GM23338 (cell line): ENCODE data around the gene DEK. TPM values are rescaled to one million over a fixed set of nuclear protein-coding genes. Genes with fewer than 3 reads are reported as not detected.

Experiments used
- ATAC-seq: fragments of 200-7000 bp; cut with Tn5 transposase; 3 replicates; pipeline ENCODE4 v1.9.1; 2020
- DNase-seq: peaks from one replicate; pipeline ENCODE4 v3.0.0-alpha.2; 2015; ENCODE audit warnings: low spot score
- H2AFZ ChIP-seq: fragments of 200-600 bp; sonication (generic); 2 replicates; pipeline ENCODE4 v1.8.0; 2016; ENCODE audit warnings: antibody characterized with exemption, mild to moderate bottlenecking, moderate library complexity
- H3F3A ChIP-seq: fragments of 200-600 bp; sonication (generic); replicated peaks from 2 replicates; pipeline ENCODE4 v1.8.0; 2017; ENCODE audit warnings: antibody characterized with exemption, mixed run types, low read depth
- H3K27ac ChIP-seq: fragments of 200-600 bp; sonication (generic); 2 replicates; pipeline ENCODE4 v1.6.1; 2016; ENCODE audit warnings: low read depth
- H3K27me3 ChIP-seq: fragments of 200-600 bp; sonication (generic); 2 replicates; pipeline ENCODE4 v1.8.0; 2016; ENCODE audit warnings: mild to moderate bottlenecking, mixed run types, moderate library complexity; ENCODE audit not compliant: insufficient read depth
- H3K36me3 ChIP-seq: fragments of 200-600 bp; sonication (generic); 2 replicates; pipeline ENCODE4 v1.8.0; 2016; ENCODE audit warnings: mild to moderate bottlenecking; ENCODE audit not compliant: insufficient read depth
- H3K4me1 ChIP-seq: fragments of 200-600 bp; sonication (generic); 2 replicates; pipeline ENCODE4 v1.8.0; 2016; ENCODE audit warnings: mild to moderate bottlenecking, moderate library complexity; ENCODE audit not compliant: insufficient read depth
- H3K4me2 ChIP-seq: fragments of 200-600 bp; sonication (generic); 2 replicates; pipeline ENCODE4 v1.7.1; 2017; ENCODE audit warnings: mixed run types
- H3K4me3 ChIP-seq: fragments of 200-600 bp; sonication (generic); 2 replicates; pipeline ENCODE4 v1.6.1; 2016; ENCODE audit warnings: mixed run types
- H3K79me2 ChIP-seq: fragments of 200-600 bp; sonication (generic); replicated peaks from 2 replicates; pipeline ENCODE4 v1.8.0; 2017; ENCODE audit warnings: mild to moderate bottlenecking; ENCODE audit not compliant: insufficient read depth
- H3K9me2 ChIP-seq: fragments of 200-600 bp; sonication (generic); 2 replicates; pipeline ENCODE4 v1.8.0; 2017; ENCODE audit not compliant: insufficient read depth
- H4K20me1 ChIP-seq: fragments of 200-600 bp; sonication (generic); replicated peaks from 2 replicates; pipeline ENCODE4 v1.8.0; 2017; ENCODE audit warnings: mild to moderate bottlenecking; ENCODE audit not compliant: insufficient read depth
- H3K27ac Mint-ChIP-seq: 2 replicates; pipeline ENCODE4 v1.8.0; 2020; ENCODE audit warnings: inconsistent platforms, mild to moderate bottlenecking, moderate library complexity, mixed read lengths
- H3K27me3 Mint-ChIP-seq: 3 replicates; pipeline ENCODE4 v1.8.0; 2022; ENCODE audit warnings: low read depth, mild to moderate bottlenecking, moderate library complexity, mixed read lengths, inconsistent platforms; ENCODE audit not compliant: insufficient read depth, poor library complexity
- H3K36me3 Mint-ChIP-seq: 3 replicates; pipeline ENCODE4 v1.8.0; 2021; ENCODE audit warnings: low read depth, mild to moderate bottlenecking, inconsistent platforms, moderate library complexity, mixed read lengths
- H3K4me1 Mint-ChIP-seq: 3 replicates; pipeline ENCODE4 v1.8.0; 2020; ENCODE audit warnings: mild to moderate bottlenecking, inconsistent platforms, mixed read lengths
- H3K4me3 Mint-ChIP-seq: 3 replicates; pipeline ENCODE4 v1.8.0; 2021; ENCODE audit warnings: moderate library complexity, mild to moderate bottlenecking, inconsistent platforms, mixed read lengths
- H3K9me3 Mint-ChIP-seq: 3 replicates; pipeline ENCODE4 v1.8.0; 2020; ENCODE audit warnings: moderate library complexity, mild to moderate bottlenecking, inconsistent platforms, mixed read lengths
- EZH2 ChIP-seq: fragments of 200-600 bp; sonication (generic); IDR thresholded peaks from one replicate; pipeline ENCODE4 v1.8.0; 2017; ENCODE audit warnings: antibody characterized with exemption, mild to moderate bottlenecking, low read depth; ENCODE audit not compliant: unreplicated experiment
- EZH2phosphoT487 ChIP-seq: fragments of 200-600 bp; sonication (generic); IDR thresholded peaks from one replicate; pipeline ENCODE4 v1.8.1; 2018; ENCODE audit warnings: antibody characterized with exemption; ENCODE audit not compliant: unreplicated experiment
- JUNB ChIP-seq: IDR thresholded peaks from one replicate; pipeline ENCODE4 v1.6.1; 2016; ENCODE audit warnings: antibody characterized with exemption; ENCODE audit not compliant: unreplicated experiment
- NANOG ChIP-seq: IDR thresholded peaks from 2 replicates; pipeline ENCODE4 v1.6.1; 2016; ENCODE audit warnings: antibody characterized with exemption, borderline replicate concordance
- POLR2AphosphoS5 ChIP-seq: IDR thresholded peaks from 2 replicates; pipeline ENCODE4 v1.6.1; 2016; ENCODE audit warnings: antibody characterized with exemption, low read depth
- REST ChIP-seq: IDR thresholded peaks from one replicate; pipeline ENCODE4 v1.6.1; 2018; ENCODE audit warnings: antibody characterized with exemption; ENCODE audit not compliant: unreplicated experiment
- ZNF331 ChIP-seq: fragments of 250-450 bp; sonication (Bioruptor Pico); IDR thresholded peaks from 2 replicates; pipeline ENCODE4 v1.5.0; 2020; ENCODE audit warnings: low read depth, mild to moderate bottlenecking, moderate library complexity
- polyA plus RNA-seq: library from polyadenylated mRNA; unstranded; fragments of >200 nt; fragmentation: Nextera tagmentation; extraction: Ambion mirVana; gene quantifications from 2 replicates; pipeline ENCODE4 v1.2.1, GENCODE V29; 2016
- total RNA-seq: library from RNA; depleted of rRNA; stranded (reverse); fragments of >200 nt; shearing (Covaris generic); gene quantifications from 2 replicates; pipeline ENCODE4 v1.2.3, GENCODE V29; 2014
- TF ChIP-seq, protein P1 (sequence below), 2 experiments: fragments of 200-600 bp in 1 of 2; sonication (generic) in 1 of 2; conservative IDR thresholded peaks; 2 replicates each; pipeline versions ENCODE4 v1.5.1 to v1.6.1; 2016 to 2017; ENCODE audit warnings: antibody characterized with exemption in 2 of 2, low read depth in 2 of 2, mild to moderate bottlenecking in 2 of 2, moderate library complexity in 1 of 2
- TF ChIP-seq, protein P2 (sequence below): fragments of 250-450 bp; sonication (Bioruptor Pico); IDR thresholded peaks from 2 replicates; pipeline ENCODE4 v1.5.0; 2020; ENCODE audit warnings: mild to moderate bottlenecking, moderate library complexity

The DEK gene
- total and polyA plus RNA-seq, 2 experiments from 2014 or later: 218 to 582 TPM

DNA sequence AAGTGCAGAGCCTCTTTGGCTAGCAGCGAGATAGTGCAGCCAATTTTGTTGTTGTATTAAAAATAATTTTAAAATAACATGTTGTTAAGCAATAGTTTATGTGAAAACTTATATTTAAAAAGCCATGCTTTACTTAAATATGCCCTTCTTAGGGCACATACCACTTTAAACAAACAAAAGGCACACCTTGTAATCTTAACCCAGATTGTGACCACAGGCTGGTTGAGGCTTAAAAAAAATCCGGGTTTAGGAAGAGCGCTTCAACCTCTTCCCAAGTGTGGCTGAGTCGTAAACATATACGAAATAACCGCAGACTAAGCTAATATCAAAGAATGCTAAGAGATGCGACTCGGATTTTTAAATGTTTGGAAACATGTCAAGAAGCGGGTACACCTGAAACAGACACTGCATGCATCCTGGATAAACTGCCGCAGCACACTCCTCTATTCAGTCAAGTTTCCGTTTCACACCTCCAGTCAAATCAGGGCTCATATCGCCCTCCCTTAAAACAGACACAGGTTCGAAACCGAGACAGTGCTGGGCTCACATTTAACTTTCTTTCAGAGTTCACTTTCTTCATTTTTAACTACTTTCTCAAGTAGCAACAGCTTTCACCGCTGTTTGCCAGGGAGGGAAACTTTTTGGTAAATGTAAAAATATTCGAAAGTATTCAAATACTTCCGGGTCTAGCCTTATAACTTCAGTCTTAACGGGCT is 1.5 kb downstream of the DEK start:
- Histone ChIP-seq H3K27me3 (peaks cover 7% of the 10 kb centered on the region; the same call in 1 of the 2 replicates), H2AFZ (no peak overlapping the region), H3K79me2 (peaks cover 62% of the 10 kb centered on the region), H3K4me2 (peak overlapping the region; percentile 93), H3K4me1 (peaks cover 37% of the 10 kb centered on the region), H3K27ac (peak overlapping the region; percentile 94), H3K36me3 (peaks cover 6% of the 10 kb centered on the region; the same call in 1 of the 2 replicates), H3K4me3 (peak overlapping the region; percentile 97), H4K20me1 (peaks cover 36% of the 10 kb centered on the region), H3F3A (0 out of 2 replicates have a peak, but pooled peaks cover 6% of the 10 kb centered on the region), H3K9me2 (no peaks in the 10 kb centered on the region)
- DNase-seq: no peak
- TF ChIP-seq POLR2AphosphoS5 (peak; percentile 33; the same call in 1 of the 2 replicates), EZH2phosphoT487 (no peak)
- peaks cover 14% of the 10 kb centered on the region for H3K9me3 Mint-ChIP-seq
- ATAC-seq: no peak
- H3K27ac Mint-ChIP-seq: peak overlapping the region; percentile 93
- H3K4me3 Mint-ChIP-seq: peak overlapping the region; percentile 92
- H3K4me1 Mint-ChIP-seq: peaks cover 35% of the 10 kb centered on the region
- H3K27me3 Mint-ChIP-seq: peaks cover 11% of the 10 kb centered on the region
- H3K36me3 Mint-ChIP-seq: peaks cover 68% of the 10 kb centered on the region

DNA sequence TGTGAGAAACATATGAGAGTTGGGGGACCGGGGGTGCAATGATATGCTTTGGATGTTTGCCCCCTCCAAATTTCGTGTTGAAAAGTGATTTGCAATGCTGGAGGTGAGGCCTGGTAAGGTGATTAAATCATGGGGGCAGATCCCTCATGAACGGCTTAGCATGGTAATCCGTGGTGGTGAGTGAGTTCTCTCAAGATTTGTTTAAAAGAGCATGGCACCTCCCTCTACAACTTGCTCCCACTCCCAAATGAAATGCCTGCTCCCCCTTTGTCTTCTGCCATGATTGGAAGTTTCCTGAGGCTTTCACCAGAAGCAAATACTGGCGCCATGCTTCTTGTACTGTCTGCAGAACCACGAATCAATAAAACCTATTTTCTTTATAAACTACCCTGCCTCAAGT is 2.5 kb downstream of the DEK start:
- DNase-seq (no peak), ATAC-seq (no peak)
- H3K36me3 ChIP-seq: peaks cover 16% of the 10 kb centered on the region
- peaks cover 14% of the 10 kb centered on the region for H3K9me3 Mint-ChIP-seq
- H3K4me1 Mint-ChIP-seq: peaks cover 35% of the 10 kb centered on the region
- H3K27me3 Mint-ChIP-seq: peaks cover 11% of the 10 kb centered on the region
- peaks cover 7% of the 10 kb centered on the region; the same call in 1 of the 2 replicates for H3K27me3 ChIP-seq
- H3K27ac ChIP-seq: peak overlapping the region; percentile 63
- H3F3A ChIP-seq: 0 out of 2 replicates have a peak, but pooled peaks cover 6% of the 10 kb centered on the region
- no peaks in the 10 kb centered on the region for H3K9me2 ChIP-seq
- peaks cover 78% of the 10 kb centered on the region for H3K36me3 Mint-ChIP-seq
- peaks cover 42% of the 10 kb centered on the region for H4K20me1 ChIP-seq
- H3K4me2 ChIP-seq: peak overlapping the region; percentile 93
- peak overlapping the region; percentile 92 for H3K27ac Mint-ChIP-seq
- H3K79me2 ChIP-seq: peaks cover 72% of the 10 kb centered on the region
- peak overlapping the region; percentile 92 for H3K4me3 Mint-ChIP-seq
- peak overlapping the region; percentile 97 for H3K4me3 ChIP-seq
- H2AFZ ChIP-seq: no peak overlapping the region
- peaks cover 37% of the 10 kb centered on the region for H3K4me1 ChIP-seq
- TF ChIP-seq NANOG (no peak), JUNB (no peak), EZH2 (no peak), ZNF331 (CRISPR knock-in tag) (no peak), EZH2phosphoT487 (no peak), POLR2AphosphoS5 (no peak), REST (no peak)
- TF ChIP-seq, protein P1, sequence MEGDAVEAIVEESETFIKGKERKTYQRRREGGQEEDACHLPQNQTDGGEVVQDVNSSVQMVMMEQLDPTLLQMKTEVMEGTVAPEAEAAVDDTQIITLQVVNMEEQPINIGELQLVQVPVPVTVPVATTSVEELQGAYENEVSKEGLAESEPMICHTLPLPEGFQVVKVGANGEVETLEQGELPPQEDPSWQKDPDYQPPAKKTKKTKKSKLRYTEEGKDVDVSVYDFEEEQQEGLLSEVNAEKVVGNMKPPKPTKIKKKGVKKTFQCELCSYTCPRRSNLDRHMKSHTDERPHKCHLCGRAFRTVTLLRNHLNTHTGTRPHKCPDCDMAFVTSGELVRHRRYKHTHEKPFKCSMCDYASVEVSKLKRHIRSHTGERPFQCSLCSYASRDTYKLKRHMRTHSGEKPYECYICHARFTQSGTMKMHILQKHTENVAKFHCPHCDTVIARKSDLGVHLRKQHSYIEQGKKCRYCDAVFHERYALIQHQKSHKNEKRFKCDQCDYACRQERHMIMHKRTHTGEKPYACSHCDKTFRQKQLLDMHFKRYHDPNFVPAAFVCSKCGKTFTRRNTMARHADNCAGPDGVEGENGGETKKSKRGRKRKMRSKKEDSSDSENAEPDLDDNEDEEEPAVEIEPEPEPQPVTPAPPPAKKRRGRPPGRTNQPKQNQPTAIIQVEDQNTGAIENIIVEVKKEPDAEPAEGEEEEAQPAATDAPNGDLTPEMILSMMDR (conservative IDR thresholded peaks at IDR 0.05; ENCODE audit: low read depth in 2 of 2): no peak
- TF ChIP-seq, protein P2, sequence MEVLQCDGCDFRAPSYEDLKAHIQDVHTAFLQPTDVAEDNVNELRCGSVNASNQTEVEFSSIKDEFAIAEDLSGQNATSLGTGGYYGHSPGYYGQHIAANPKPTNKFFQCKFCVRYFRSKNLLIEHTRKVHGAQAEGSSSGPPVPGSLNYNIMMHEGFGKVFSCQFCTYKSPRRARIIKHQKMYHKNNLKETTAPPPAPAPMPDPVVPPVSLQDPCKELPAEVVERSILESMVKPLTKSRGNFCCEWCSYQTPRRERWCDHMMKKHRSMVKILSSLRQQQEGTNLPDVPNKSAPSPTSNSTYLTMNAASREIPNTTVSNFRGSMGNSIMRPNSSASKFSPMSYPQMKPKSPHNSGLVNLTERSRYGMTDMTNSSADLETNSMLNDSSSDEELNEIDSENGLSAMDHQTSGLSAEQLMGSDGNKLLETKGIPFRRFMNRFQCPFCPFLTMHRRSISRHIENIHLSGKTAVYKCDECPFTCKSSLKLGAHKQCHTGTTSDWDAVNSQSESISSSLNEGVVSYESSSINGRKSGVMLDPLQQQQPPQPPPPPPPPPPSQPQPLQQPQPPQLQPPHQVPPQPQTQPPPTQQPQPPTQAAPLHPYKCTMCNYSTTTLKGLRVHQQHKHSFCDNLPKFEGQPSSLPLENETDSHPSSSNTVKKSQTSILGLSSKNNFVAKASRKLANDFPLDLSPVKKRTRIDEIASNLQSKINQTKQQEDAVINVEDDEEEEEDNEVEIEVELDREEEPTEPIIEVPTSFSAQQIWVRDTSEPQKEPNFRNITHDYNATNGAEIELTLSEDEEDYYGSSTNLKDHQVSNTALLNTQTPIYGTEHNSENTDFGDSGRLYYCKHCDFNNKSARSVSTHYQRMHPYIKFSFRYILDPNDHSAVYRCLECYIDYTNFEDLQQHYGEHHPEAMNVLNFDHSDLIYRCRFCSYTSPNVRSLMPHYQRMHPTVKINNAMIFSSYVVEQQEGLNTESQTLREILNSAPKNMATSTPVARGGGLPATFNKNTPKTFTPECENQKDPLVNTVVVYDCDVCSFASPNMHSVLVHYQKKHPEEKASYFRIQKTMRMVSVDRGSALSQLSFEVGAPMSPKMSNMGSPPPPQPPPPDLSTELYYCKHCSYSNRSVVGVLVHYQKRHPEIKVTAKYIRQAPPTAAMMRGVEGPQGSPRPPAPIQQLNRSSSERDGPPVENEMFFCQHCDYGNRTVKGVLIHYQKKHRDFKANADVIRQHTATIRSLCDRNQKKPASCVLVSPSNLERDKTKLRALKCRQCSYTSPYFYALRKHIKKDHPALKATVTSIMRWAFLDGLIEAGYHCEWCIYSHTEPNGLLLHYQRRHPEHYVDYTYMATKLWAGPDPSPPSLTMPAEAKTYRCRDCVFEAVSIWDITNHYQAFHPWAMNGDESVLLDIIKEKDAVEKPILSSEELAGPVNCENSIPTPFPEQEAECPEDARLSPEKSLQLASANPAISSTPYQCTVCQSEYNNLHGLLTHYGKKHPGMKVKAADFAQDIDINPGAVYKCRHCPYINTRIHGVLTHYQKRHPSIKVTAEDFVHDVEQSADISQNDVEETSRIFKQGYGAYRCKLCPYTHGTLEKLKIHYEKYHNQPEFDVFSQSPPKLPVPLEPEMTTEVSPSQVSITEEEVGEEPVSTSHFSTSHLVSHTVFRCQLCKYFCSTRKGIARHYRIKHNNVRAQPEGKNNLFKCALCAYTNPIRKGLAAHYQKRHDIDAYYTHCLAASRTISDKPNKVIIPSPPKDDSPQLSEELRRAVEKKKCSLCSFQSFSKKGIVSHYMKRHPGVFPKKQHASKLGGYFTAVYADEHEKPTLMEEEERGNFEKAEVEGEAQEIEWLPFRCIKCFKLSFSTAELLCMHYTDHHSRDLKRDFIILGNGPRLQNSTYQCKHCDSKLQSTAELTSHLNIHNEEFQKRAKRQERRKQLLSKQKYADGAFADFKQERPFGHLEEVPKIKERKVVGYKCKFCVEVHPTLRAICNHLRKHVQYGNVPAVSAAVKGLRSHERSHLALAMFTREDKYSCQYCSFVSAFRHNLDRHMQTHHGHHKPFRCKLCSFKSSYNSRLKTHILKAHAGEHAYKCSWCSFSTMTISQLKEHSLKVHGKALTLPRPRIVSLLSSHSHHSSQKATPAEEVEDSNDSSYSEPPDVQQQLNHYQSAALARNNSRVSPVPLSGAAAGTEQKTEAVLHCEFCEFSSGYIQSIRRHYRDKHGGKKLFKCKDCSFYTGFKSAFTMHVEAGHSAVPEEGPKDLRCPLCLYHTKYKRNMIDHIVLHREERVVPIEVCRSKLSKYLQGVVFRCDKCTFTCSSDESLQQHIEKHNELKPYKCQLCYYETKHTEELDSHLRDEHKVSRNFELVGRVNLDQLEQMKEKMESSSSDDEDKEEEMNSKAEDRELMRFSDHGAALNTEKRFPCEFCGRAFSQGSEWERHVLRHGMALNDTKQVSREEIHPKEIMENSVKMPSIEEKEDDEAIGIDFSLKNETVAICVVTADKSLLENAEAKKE (CRISPR knock-in tag): no peak
